ENCODE measurements around the gene MS4A15.
"Not testable (repeated sequence)": the region's sequence is repeated elsewhere in the genome, so short reads cannot be mapped to it uniquely, and the experiment has no call there.

The MS4A15 gene

GRCh38 chr11:60809249-60809648, 52.6 kb downstream of the MS4A15 start:
- DNase-seq (ENCODE audit: low read depth in 2 of 2), result no peak

- DNase-seq (ENCODE audit: low read depth in 2 of 2), result no peak
These were observed 53.0 kb downstream of the MS4A15 start for GRCh38 chr11:60809691-60810090.

- no peak for DNase-seq (ENCODE audit: low read depth in 2 of 2)
These were observed 53.5 kb downstream of the MS4A15 start for GRCh38 chr11:60810151-60810550.

DNA sequence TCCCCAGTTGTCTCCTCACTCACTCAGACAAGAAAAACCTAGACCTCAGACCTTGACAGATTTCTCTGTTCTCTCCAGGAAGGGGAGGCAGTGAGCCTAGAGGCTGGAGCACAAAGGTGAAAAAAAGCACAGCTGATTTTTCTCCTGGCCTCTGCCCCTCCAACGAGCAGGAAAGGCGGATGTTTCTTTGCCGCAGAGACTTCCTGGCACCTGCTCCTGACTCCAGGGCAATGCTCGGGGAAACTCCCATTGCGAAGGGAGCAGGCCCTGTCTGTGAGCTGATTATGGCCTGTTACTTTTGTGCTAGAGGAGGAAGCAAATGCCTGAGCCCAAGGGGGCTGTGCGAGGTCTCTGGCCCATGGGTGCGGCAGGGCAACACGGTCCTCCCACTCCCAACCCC, 53.9 kb downstream of the MS4A15 start:
- DNase-seq (ENCODE audit: low read depth in 2 of 2), result no peak

GRCh38 chr11:60813324-60813723, 56.7 kb downstream of the MS4A15 start:
- DNase-seq (ENCODE audit: low read depth in 2 of 2), result no peak

DNA sequence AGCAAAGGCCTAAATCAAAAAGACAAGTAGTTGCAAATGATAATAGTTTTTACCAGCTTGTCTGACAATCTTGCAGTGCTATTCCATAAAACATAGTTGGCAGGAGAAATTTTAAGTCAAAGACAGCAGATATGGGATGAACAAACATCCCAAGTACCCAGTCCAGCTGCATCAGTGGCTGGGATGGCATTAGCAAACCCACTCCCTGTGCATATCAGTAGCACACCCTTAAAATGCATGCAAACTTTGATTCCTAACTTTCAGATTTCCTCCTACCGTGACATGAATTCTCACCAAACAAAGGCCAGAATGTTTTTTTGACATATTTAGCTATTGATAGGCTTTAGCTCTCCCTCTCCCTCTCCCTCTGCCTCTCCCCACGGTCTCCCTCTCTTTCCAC, 57.4 kb downstream of the MS4A15 start:
- DNase-seq (ENCODE audit: low read depth in 2 of 2), result no peak

GRCh38 chr11:60816590-60817157, 60.0 kb downstream of the MS4A15 start:
- no peak for DNase-seq (ENCODE audit: low read depth in 2 of 2)

GRCh38 chr11:60818057-60818456, 61.4 kb downstream of the MS4A15 start:
- DNase-seq (ENCODE audit: low read depth in 2 of 2), result no peak

GRCh38 chr11:60821827-60822599, 65.3 kb downstream of the MS4A15 start:
- no peak for DNase-seq (ENCODE audit: low read depth in 2 of 2)

- not testable (repeated sequence) for DNase-seq (ENCODE audit: low read depth in 2 of 2)
These were observed 67.2 kb downstream of the MS4A15 start for GRCh38 chr11:60823745-60824306.

- DNase-seq (ENCODE audit: low read depth in 2 of 2), result no peak
These were observed 68.5 kb downstream of the MS4A15 start for GRCh38 chr11:60825118-60825517.

DNA sequence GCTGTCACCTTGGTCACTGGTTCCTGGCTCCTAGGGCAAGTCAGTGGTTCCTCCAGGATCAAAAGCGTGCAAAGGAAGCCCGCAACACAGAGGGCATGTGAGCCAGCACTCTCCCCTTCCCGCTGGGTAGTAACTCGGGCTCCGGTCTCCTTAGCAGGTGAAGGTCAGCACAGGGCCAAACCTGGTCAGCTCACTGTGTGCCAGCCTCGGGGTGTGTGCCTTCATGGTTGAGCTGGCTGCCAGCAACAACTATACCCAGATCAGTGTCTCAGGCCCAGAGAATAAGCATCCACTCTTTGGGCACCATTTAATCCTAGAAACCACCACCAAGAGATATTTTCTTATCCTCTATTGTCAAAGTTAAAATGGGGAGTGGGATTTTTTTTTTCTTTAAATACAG, 69.1 kb downstream of the MS4A15 start:
- DNase-seq (ENCODE audit: low read depth in 2 of 2), result no peak
